SU-DHL-6 (cell line): Measurements from ENCODE around the gene GULP1.
"Not testable (repeated sequence)": the region's sequence is repeated elsewhere in the genome, so short reads cannot be mapped to it uniquely, and the experiment has no call there.

ENCODE experiments used
- H2AFZ ChIP-seq: fragments of 200-600 bp; sonication (generic); 2 replicates; pipeline ENCODE4 v1.6.1; 2014; ENCODE audit warnings: low read depth, mild to moderate bottlenecking, moderate library complexity, mixed read lengths, antibody characterized with exemption, low read length; ENCODE audit not compliant: severe bottlenecking
- H3F3A ChIP-seq: fragments of 200-600 bp; shearing (Covaris generic); 2 replicates; pipeline ENCODE4 v1.6.0; 2016; ENCODE audit warnings: antibody characterized with exemption, mild to moderate bottlenecking; ENCODE audit not compliant: insufficient read depth
- H3K27ac ChIP-seq: fragments of 200-600 bp; sonication (generic); 2 replicates; pipeline ENCODE4 v1.5.1; 2016; ENCODE audit warnings: low read depth, mild to moderate bottlenecking, low read length, moderate library complexity, mixed read lengths
- H3K27me3 ChIP-seq: fragments of 200-600 bp; sonication (generic), shearing (Covaris generic); 2 replicates; pipeline ENCODE4 v1.6.0; 2014; ENCODE audit warnings: mild to moderate bottlenecking, low read length
- H3K36me3 ChIP-seq: fragments of 200-600 bp; sonication (generic); 2 replicates; pipeline ENCODE4 v1.6.1; 2014; ENCODE audit warnings: mild to moderate bottlenecking, low read length, mixed read lengths
- H3K4me2 ChIP-seq: fragments of 300-600, 200-600 bp; shearing (Covaris generic), sonication (generic); 2 replicates; pipeline ENCODE4 v1.6.0; 2014; ENCODE audit warnings: low read length, low read depth, mild to moderate bottlenecking; ENCODE audit not compliant: poor library complexity, severe bottlenecking
- H3K4me3 ChIP-seq: fragments of 200-600 bp; sonication (generic); 2 replicates; pipeline ENCODE4 v1.5.1; 2014; ENCODE audit warnings: antibody characterized with exemption, low read length, mild to moderate bottlenecking, mixed read lengths; ENCODE audit not compliant: insufficient read depth, poor library complexity, severe bottlenecking
- H3K79me2 ChIP-seq: fragments of 200-600 bp; sonication (generic); 2 replicates; pipeline ENCODE4 v1.6.1; 2014; ENCODE audit warnings: mild to moderate bottlenecking, low read length, moderate library complexity; ENCODE audit not compliant: insufficient read depth
- H3K9ac ChIP-seq: fragments of 200-600 bp; sonication (generic); 2 replicates; pipeline ENCODE4 v1.7.0; 2014; ENCODE audit warnings: mild to moderate bottlenecking, low read length
- H3K9me2 ChIP-seq: fragments of 200-600 bp; sonication (generic); replicated peaks from 2 replicates; pipeline ENCODE4 v1.6.1; 2014; ENCODE audit warnings: low read length; ENCODE audit not compliant: insufficient read depth
- H3K9me3 ChIP-seq: fragments of 200-600 bp; sonication (generic); 2 replicates; pipeline ENCODE4 v1.6.1; 2014; ENCODE audit warnings: low read length, mixed read lengths; ENCODE audit not compliant: insufficient read depth
- H4K20me1 ChIP-seq: fragments of 200-600 bp; sonication (generic); 2 replicates; pipeline ENCODE4 v1.6.1; 2014; ENCODE audit warnings: low read depth, mild to moderate bottlenecking, antibody characterized with exemption, low read length, moderate library complexity, mixed read lengths
- CTCF ChIP-seq: fragments of 200-600 bp; sonication (generic); IDR thresholded peaks from one replicate; pipeline ENCODE4 v1.5.1; 2017; ENCODE audit warnings: antibody characterized with exemption, mild to moderate bottlenecking, low read length, moderate library complexity; ENCODE audit not compliant: insufficient read depth, poor library complexity, severe bottlenecking
- EZH2phosphoT487 ChIP-seq: fragments of 200-600 bp; sonication (generic), shearing (Covaris generic); conservative IDR thresholded peaks from 2 replicates; pipeline ENCODE4 v1.6.1; 2018; ENCODE audit warnings: mild to moderate bottlenecking, antibody characterized with exemption, low read length, moderate library complexity, mixed read lengths

GULP1 gene

GRCh38 chr2:188297978-188298377 is 6.3 kb downstream of the GULP1 start:
- Histone ChIP-seq H3F3A (no peaks in the 10 kb centered on the region), H3K9me2 (no peaks in the 10 kb centered on the region), H3K4me3 (no peak overlapping the region), H3K27me3 (no peaks in the 10 kb centered on the region), H3K9ac (no peak overlapping the region), H3K79me2 (no peaks in the 10 kb centered on the region), H2AFZ (no peak overlapping the region), H4K20me1 (no peaks in the 10 kb centered on the region), H3K4me2 (no peak overlapping the region), H3K27ac (no peak overlapping the region), H3K9me3 (no peaks in the 10 kb centered on the region), H3K36me3 (no peaks in the 10 kb centered on the region)
- TF ChIP-seq CTCF (no peak), EZH2phosphoT487 (no peak)

- H3K9me3 ChIP-seq, H3K4me3 ChIP-seq, H3K27ac ChIP-seq, H3F3A ChIP-seq, H3K4me2 ChIP-seq, H3K79me2 ChIP-seq, H4K20me1 ChIP-seq, H2AFZ ChIP-seq, H3K36me3 ChIP-seq, H3K9me2 ChIP-seq, H3K9ac ChIP-seq, H3K27me3 ChIP-seq: not testable (repeated sequence)
These were observed 7.3 kb downstream of the GULP1 start for GRCh38 chr2:188298937-188299371.

- H3K27me3 ChIP-seq: no peaks in the 10 kb centered on the region
- H3K4me2 ChIP-seq: no peak overlapping the region
- no peaks in the 10 kb centered on the region for H3K9me3 ChIP-seq
- H3K4me3 ChIP-seq: no peak overlapping the region
- H3K79me2 ChIP-seq: no peaks in the 10 kb centered on the region
- no peak overlapping the region for H3K27ac ChIP-seq
- no peaks in the 10 kb centered on the region for H4K20me1 ChIP-seq
- no peaks in the 10 kb centered on the region for H3F3A ChIP-seq
- no peaks in the 10 kb centered on the region for H3K9me2 ChIP-seq
- no peaks in the 10 kb centered on the region for H3K36me3 ChIP-seq
- no peak overlapping the region for H3K9ac ChIP-seq
- no peak overlapping the region for H2AFZ ChIP-seq
- no peak for TF ChIP-seq EZH2phosphoT487
- no peak for TF ChIP-seq CTCF
These were observed 11.8 kb downstream of the GULP1 start for GRCh38 chr2:188303363-188304031.

- H3K4me2 ChIP-seq: no peak overlapping the region
- H3K79me2 ChIP-seq: no peaks in the 10 kb centered on the region
These were observed 13.6 kb downstream of the GULP1 start for GRCh38 chr2:188305271-188305670.

More at GRCh38 chr2:188305271-188305670, 13.6 kb downstream of the GULP1 start:
- H2AFZ ChIP-seq: no peak overlapping the region
- H3K36me3 ChIP-seq: no peaks in the 10 kb centered on the region
- no peak overlapping the region for H3K9ac ChIP-seq
- no peaks in the 10 kb centered on the region for H3K27me3 ChIP-seq
- H3F3A ChIP-seq: no peaks in the 10 kb centered on the region
- H3K9me2 ChIP-seq: no peaks in the 10 kb centered on the region
- H3K9me3 ChIP-seq: no peaks in the 10 kb centered on the region
- TF ChIP-seq EZH2phosphoT487: no peak
- TF ChIP-seq CTCF: no peak
- no peak overlapping the region for H3K27ac ChIP-seq
- no peaks in the 10 kb centered on the region for H4K20me1 ChIP-seq
- H3K4me3 ChIP-seq: no peak overlapping the region
